Neural cell (in vitro differentiated cells): ENCODE data around the gene DOK5.

Experiments
- EZH2 ChIP-seq: fragments of 200-600, 300-800 bp; shearing (Covaris generic), sonication (generic); IDR thresholded peaks from 2 replicates; pipeline ENCODE4 v1.6.1; 2014; ENCODE audit warnings: antibody characterized with exemption, low read length, borderline replicate concordance, mild to moderate bottlenecking; ENCODE audit not compliant: insufficient read depth, poor library complexity, severe bottlenecking
- REST ChIP-seq: IDR thresholded peaks from 2 replicates; pipeline ENCODE4 v1.6.1; 2012; ENCODE audit warnings: borderline replicate concordance
- TF ChIP-seq, protein P1 (sequence below): fragments of 450-650 bp; IDR thresholded peaks from 2 replicates; pipeline ENCODE4 v1.5.1; 2014; ENCODE audit warnings: antibody characterized with exemption, mild to moderate bottlenecking, moderate library complexity; ENCODE audit not compliant: poor library complexity, severe bottlenecking

GRCh38 chr20:54566031-54566688 lies 90.8 kb downstream of the DOK5 start:
- TF ChIP-seq, protein P1, sequence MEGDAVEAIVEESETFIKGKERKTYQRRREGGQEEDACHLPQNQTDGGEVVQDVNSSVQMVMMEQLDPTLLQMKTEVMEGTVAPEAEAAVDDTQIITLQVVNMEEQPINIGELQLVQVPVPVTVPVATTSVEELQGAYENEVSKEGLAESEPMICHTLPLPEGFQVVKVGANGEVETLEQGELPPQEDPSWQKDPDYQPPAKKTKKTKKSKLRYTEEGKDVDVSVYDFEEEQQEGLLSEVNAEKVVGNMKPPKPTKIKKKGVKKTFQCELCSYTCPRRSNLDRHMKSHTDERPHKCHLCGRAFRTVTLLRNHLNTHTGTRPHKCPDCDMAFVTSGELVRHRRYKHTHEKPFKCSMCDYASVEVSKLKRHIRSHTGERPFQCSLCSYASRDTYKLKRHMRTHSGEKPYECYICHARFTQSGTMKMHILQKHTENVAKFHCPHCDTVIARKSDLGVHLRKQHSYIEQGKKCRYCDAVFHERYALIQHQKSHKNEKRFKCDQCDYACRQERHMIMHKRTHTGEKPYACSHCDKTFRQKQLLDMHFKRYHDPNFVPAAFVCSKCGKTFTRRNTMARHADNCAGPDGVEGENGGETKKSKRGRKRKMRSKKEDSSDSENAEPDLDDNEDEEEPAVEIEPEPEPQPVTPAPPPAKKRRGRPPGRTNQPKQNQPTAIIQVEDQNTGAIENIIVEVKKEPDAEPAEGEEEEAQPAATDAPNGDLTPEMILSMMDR: no peak
- TF ChIP-seq REST (no peak), EZH2 (no peak)
